ENCODE data around the gene SORCS2. TPM values are rescaled to one million over a fixed set of nuclear protein-coding genes. Genes with fewer than 3 reads are reported as not detected.

The SORCS2 gene
- total RNA-seq, 2 donors from 2014 or later: 1.0 to 4.4 TPM

GRCh38 chr4:7620086-7620813 is 427.9 kb downstream of the SORCS2 start:
- no peak for DNase-seq (ENCODE audit: low spot score)
- no peak overlapping the region for H3K4me3 ChIP-seq
- no peaks in the 10 kb centered on the region for H3K36me3 ChIP-seq
- no peaks in the 10 kb centered on the region for H3K9me3 ChIP-seq
- H3K27ac ChIP-seq: no peak overlapping the region
- H3K27me3 ChIP-seq (replicated peaks; ENCODE audit: insufficient read depth): peaks cover 1% of the 10 kb centered on the region
- no peak for TF ChIP-seq CTCF (IDR thresholded peaks at IDR 0.05)
- TF ChIP-seq POLR2AphosphoS5 (IDR thresholded peaks at IDR 0.05): no peak
- no peak for TF ChIP-seq POLR2A (IDR thresholded peaks at IDR 0.05)
- intact Hi-C loops (cut with DNase I): no loop called here
- H3K4me1 ChIP-seq (replicated peaks): no peaks in the 10 kb centered on the region
- 81% methylated on average over 16 of the region's 16 CpGs for WGBS

DNA sequence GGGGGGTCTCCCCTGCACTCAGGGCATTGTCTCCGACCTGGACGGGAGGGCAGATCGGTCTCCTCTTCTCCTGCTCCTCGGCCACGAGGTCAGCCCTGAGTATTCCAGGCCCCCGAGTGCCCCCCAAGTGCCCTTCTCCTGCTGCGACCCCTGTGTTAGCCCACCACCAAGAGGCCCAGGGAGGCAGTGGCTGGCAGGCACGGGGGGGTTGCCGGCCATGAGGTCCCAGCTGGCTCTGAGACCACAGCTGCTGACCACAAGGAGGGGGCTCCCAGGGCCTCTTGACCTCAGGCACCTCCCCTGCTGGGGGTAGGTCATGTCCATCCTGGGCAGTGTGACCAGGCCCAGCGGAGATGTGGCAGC is 428.5 kb downstream of the SORCS2 start:
- Histone ChIP-seq H3K4me3 (no peak overlapping the region), H3K9me3 (no peaks in the 10 kb centered on the region), H3K4me1 (replicated peaks) (no peaks in the 10 kb centered on the region), H3K27me3 (replicated peaks; ENCODE audit: insufficient read depth) (peaks cover 1% of the 10 kb centered on the region), H3K36me3 (no peaks in the 10 kb centered on the region), H3K27ac (no peak overlapping the region)
- no peak for DNase-seq (ENCODE audit: low spot score)
- 77% methylated on average over 9 of the region's 10 CpGs for WGBS
- TF ChIP-seq POLR2A (IDR thresholded peaks at IDR 0.05): no peak
- TF ChIP-seq POLR2AphosphoS5 (IDR thresholded peaks at IDR 0.05): no peak
- intact Hi-C loops (cut with DNase I): no loop called here

- WGBS: 80% methylated on average over 11 of the region's 11 CpGs
- H3K36me3 ChIP-seq: no peaks in the 10 kb centered on the region
- no peaks in the 10 kb centered on the region for H3K9me3 ChIP-seq
- no peak overlapping the region for H3K4me3 ChIP-seq
- no peak for DNase-seq (ENCODE audit: low spot score)
- no peak overlapping the region for H3K27ac ChIP-seq
- no peaks in the 10 kb centered on the region for H3K4me1 ChIP-seq (replicated peaks)
- intact Hi-C loops (cut with DNase I): no loop called here
- TF ChIP-seq POLR2A (IDR thresholded peaks at IDR 0.05) (no peak), POLR2AphosphoS5 (IDR thresholded peaks at IDR 0.05) (no peak)
- peaks cover 1% of the 10 kb centered on the region for H3K27me3 ChIP-seq (replicated peaks; ENCODE audit: insufficient read depth)
These were observed 429.1 kb downstream of the SORCS2 start for GRCh38 chr4:7621252-7622035.

- no peak overlapping the region for H3K4me3 ChIP-seq
- intact Hi-C loops (cut with DNase I): no loop called here
- H3K27me3 ChIP-seq (replicated peaks; ENCODE audit: insufficient read depth): peaks cover 1% of the 10 kb centered on the region
- no peaks in the 10 kb centered on the region for H3K9me3 ChIP-seq
- H3K27ac ChIP-seq: no peak overlapping the region
- no peaks in the 10 kb centered on the region for H3K36me3 ChIP-seq
- no peaks in the 10 kb centered on the region for H3K4me1 ChIP-seq (replicated peaks)
- no peak for DNase-seq (ENCODE audit: low spot score)
- no peak for TF ChIP-seq CTCF (IDR thresholded peaks at IDR 0.05)
- TF ChIP-seq POLR2A (IDR thresholded peaks at IDR 0.05): no peak
- TF ChIP-seq POLR2AphosphoS5 (IDR thresholded peaks at IDR 0.05): no peak
- WGBS: 81% methylated on average over 9 of the region's 9 CpGs
These were observed 430.0 kb downstream of the SORCS2 start for GRCh38 chr4:7622371-7622770.

GRCh38 chr4:7623468-7623867 is 431.1 kb downstream of the SORCS2 start:
- H3K36me3 ChIP-seq: no peaks in the 10 kb centered on the region
- no peak for TF ChIP-seq CTCF (IDR thresholded peaks at IDR 0.05)
- TF ChIP-seq POLR2A (IDR thresholded peaks at IDR 0.05): no peak
- no peak for TF ChIP-seq POLR2AphosphoS5 (IDR thresholded peaks at IDR 0.05)
- peaks cover 1% of the 10 kb centered on the region for H3K27me3 ChIP-seq (replicated peaks; ENCODE audit: insufficient read depth)
- H3K9me3 ChIP-seq: no peaks in the 10 kb centered on the region
- no peak for DNase-seq (ENCODE audit: low spot score)
- no peak overlapping the region for H3K27ac ChIP-seq
- H3K4me1 ChIP-seq (replicated peaks): no peaks in the 10 kb centered on the region
- H3K4me3 ChIP-seq: no peak overlapping the region
- 85% methylated on average over 13 of the region's 13 CpGs for WGBS
- intact Hi-C loops (cut with DNase I): no loop called here

Measured in prostate gland (tissue), 2 donors.